HepG2 (cell line): ENCODE data around the gene IL1RAPL2. TPM values are rescaled to one million over a fixed set of nuclear protein-coding genes. Genes with fewer than 3 reads are reported as not detected.

ENCODE experiments used
- ATAC-seq: fragments of 200-7000 bp; cut with Tn5 transposase; 3 replicates; pipeline ENCODE4 v1.9.1; 2020; ENCODE audit warnings: mild to moderate bottlenecking, moderate library complexity
- BruUV-seq: library from RNA; stranded (reverse); fragments of 400-500 nt; replicated peaks from 2 replicates; lab custom pipeline; 2021; lab: Mats Ljungman, UMichigan
- CTCF ChIA-PET: fragments of 300-600 bp; formaldehyde crosslinking; extraction: SDS; loops from one replicate; lab custom pipeline; 2021; ENCODE audit warnings: low total read pairs, inconsistent platforms, low intra/inter-chr PET ratio; lab: Yijun Ruan, JAX
- POLR2A ChIA-PET: fragments of 350-600 bp; sonication (Branson Sonifier 250); formaldehyde crosslinking; loops from one replicate; lab custom pipeline; 2020; ENCODE audit warnings: antibody characterized with exemption, inconsistent platforms; lab: Yijun Ruan, JAX
- DNase-seq: peaks from one replicate; pipeline ENCODE4 v3.0.0-alpha.2; 2015; ENCODE audit warnings: low spot score
- FAIRE-seq: peaks from 3 replicates; lab custom pipeline; 2011; peaks lifted over from hg19 to GRCh38; lab: Jason Lieb, UNC
- H2AFZ ChIP-seq: one replicate; pipeline ENCODE4 v1.6.1; 2011; ENCODE audit warnings: low read length, inconsistent platforms
- H3K27ac ChIP-seq: fragments of 300-600 bp; 3 replicates; pipeline ENCODE4 v1.8.0; 2011; ENCODE audit warnings: mixed run types, mild to moderate bottlenecking, mixed read lengths, low read length, inconsistent platforms; ENCODE audit not compliant: insufficient read depth; ENCODE audit errors: extremely low read length
- H3K27me3 ChIP-seq, 2 experiments: fragments of 200-600 bp in 1 of 2; 2 replicates in 1 of 2; 3 replicates in 1 of 2; pipeline versions ENCODE4 v1.6.0 to v1.8.0; 2011; ENCODE audit warnings: low read length in 2 of 2, mild to moderate bottlenecking in 2 of 2, moderate library complexity in 2 of 2, inconsistent platforms in 1 of 2; ENCODE audit not compliant: insufficient read depth in 2 of 2, control insufficient read depth in 1 of 2
- H3K36me3 ChIP-seq, 2 experiments: fragments of 200-600 bp in 1 of 2; replicated peaks in 1 of 2; 2 replicates in 1 of 2; 3 replicates in 1 of 2; pipeline versions ENCODE4 v1.5.1 to v1.8.0; 2011; ENCODE audit warnings: low read length in 2 of 2, inconsistent platforms in 1 of 2; ENCODE audit not compliant: insufficient read depth in 2 of 2, control insufficient read depth in 1 of 2
- H3K4me1 ChIP-seq: 2 replicates; pipeline ENCODE4 v1.5.1; 2012; ENCODE audit warnings: low read length, inconsistent platforms; ENCODE audit not compliant: insufficient read depth
- H3K4me2 ChIP-seq: 2 replicates; pipeline ENCODE4 v1.6.0; 2011; ENCODE audit warnings: low read depth, low read length, inconsistent platforms
- H3K4me3 ChIP-seq, 3 experiments: fragments of 200-600 bp in 1 of 3; sonication (generic), shearing (Covaris generic) in 1 of 3; replicated peaks in 1 of 3; 2 replicates each; pipeline ENCODE4 v1.5.1; 2011 to 2016; ENCODE audit warnings: low read length in 3 of 3, inconsistent platforms in 2 of 3, low read depth in 2 of 3, mild to moderate bottlenecking in 2 of 3, control low read depth in 1 of 3, mixed read lengths in 1 of 3; ENCODE audit not compliant: insufficient read depth in 1 of 3
- H3K79me2 ChIP-seq: one replicate; pipeline ENCODE4 v1.6.1; 2011; ENCODE audit warnings: low read length, inconsistent platforms; ENCODE audit not compliant: insufficient read depth
- H3K9ac ChIP-seq: 2 replicates; pipeline ENCODE4 v1.6.0; 2011; ENCODE audit warnings: mild to moderate bottlenecking, low read depth, low read length, inconsistent platforms; ENCODE audit not compliant: insufficient read depth
- H3K9me3 ChIP-seq: 2 replicates; pipeline ENCODE4 v1.5.1; 2012; ENCODE audit warnings: mild to moderate bottlenecking, low read length
- H4K20me1 ChIP-seq: 2 replicates; pipeline ENCODE4 v1.6.0; 2011; ENCODE audit warnings: inconsistent platforms, mild to moderate bottlenecking, low read length, moderate library complexity; ENCODE audit not compliant: insufficient read depth
- ESRRA ChIP-seq: sonication (generic); formaldehyde crosslinking; IDR thresholded peaks from 2 replicates; pipeline ENCODE4 v1.5.1; 2020; ENCODE audit warnings: mild to moderate bottlenecking, low read depth, missing genetic modification reagents
- HMGXB4 ChIP-seq, 2 experiments: sonication (generic) in 1 of 2; formaldehyde crosslinking in 1 of 2; IDR thresholded peaks; 2 replicates each; pipeline versions ENCODE4 v1.4.0 to v1.6.1; 2018 to 2020; ENCODE audit warnings: missing genetic modification reagents in 2 of 2, borderline replicate concordance in 1 of 2, low read depth in 1 of 2, mild to moderate bottlenecking in 1 of 2, missing biosample characterization in 1 of 2
- MAZ ChIP-seq, 2 experiments: sonication (generic) in 1 of 2; formaldehyde crosslinking in 1 of 2; IDR thresholded peaks; 2 replicates each; pipeline versions ENCODE4 v1.5.0 to v1.6.1; 2012 to 2020; ENCODE audit warnings: low read depth in 2 of 2, mild to moderate bottlenecking in 2 of 2, borderline replicate concordance in 1 of 2, improper control_type of control experiment in 1 of 2, low read length in 1 of 2, missing genetic modification reagents in 1 of 2, moderate library complexity in 1 of 2
- NR0B2 ChIP-seq: sonication (generic); formaldehyde crosslinking; IDR thresholded peaks from 2 replicates; pipeline ENCODE4 v1.4.0; 2020; ENCODE audit warnings: mild to moderate bottlenecking, missing genetic modification reagents
- TFAP4 ChIP-seq: sonication (generic); IDR thresholded peaks from 2 replicates; pipeline ENCODE4 v1.6.1; 2016; ENCODE audit warnings: low read depth, borderline replicate concordance
- ZNF670 ChIP-seq: sonication (generic); formaldehyde crosslinking; IDR thresholded peaks from 2 replicates; pipeline ENCODE4 v1.8.0; 2022; ENCODE audit warnings: mild to moderate bottlenecking, missing genetic modification reagents, borderline replicate concordance
- ZNF816 ChIP-seq: sonication (generic); formaldehyde crosslinking; IDR thresholded peaks from 2 replicates; pipeline ENCODE4 v1.8.0; 2022; ENCODE audit warnings: missing genetic modification reagents, mild to moderate bottlenecking, borderline replicate concordance
- ZSCAN25 ChIP-seq: sonication (generic); formaldehyde crosslinking; IDR thresholded peaks from 2 replicates; pipeline ENCODE4 v1.8.0; 2022; ENCODE audit warnings: mild to moderate bottlenecking, missing genetic modification reagents
- ZSCAN29 ChIP-seq: sonication (generic); formaldehyde crosslinking; conservative IDR thresholded peaks from 2 replicates; pipeline ENCODE4 v1.4.0; 2020; ENCODE audit warnings: mild to moderate bottlenecking, missing genetic modification reagents
- WGBS: methylation state at CpG from one replicate; pipeline ENCODE4 v1.1.6; 2017; ENCODE audit warnings: low lambda C conversion rate; 5-methylcytosine and 5-hydroxymethylcytosine counted together
- in situ Hi-C: cut with HindIII; loops from 2 replicates; pipeline ENCODE4 v1.10.0; 2017; ENCODE audit warnings: low pct_unique_long_range_greater_than_20kb; ENCODE audit not compliant: extremely low pct_ligation_motif_present
- intact Hi-C: fragments of 100-400 bp; cut with micrococcal nuclease; formaldehyde crosslinking; loops from one replicate; pipeline ENCODE4 v1.10.0; 2022; ENCODE audit not compliant: unreplicated experiment
- polyA plus RNA-seq, 8 experiments: library from polyadenylated mRNA; depleted of rRNA in 3 of 8; stranded (reverse) in 7 of 8; unstranded in 1 of 8; fragments of >200 nt; fragmentation: Illumina TruSeq in 4 of 8; extraction: Trizol in 4 of 8; gene quantifications; 2 replicates each; pipeline versions ENCODE4 v1.2.1 to v1.2.3, GENCODE V29; 2011 to 2016; ENCODE audit warnings: low read depth in 4 of 8, missing spikeins in 1 of 8, mixed read lengths in 1 of 8; ENCODE audit not compliant: insufficient read depth in 1 of 8
- total RNA-seq, 5 experiments: library from RNA; depleted of rRNA; stranded (reverse); fragments of >200 nt; fragmentation: Illumina TruSeq; extraction: Trizol; gene quantifications; 2 replicates each; pipeline ENCODE4 v1.2.3, GENCODE V29; 2016; ENCODE audit warnings: low read depth in 1 of 5

Gene IL1RAPL2
- total and polyA plus RNA-seq, 2 of the 13 experiments (the other 11 are each of a cell fraction or from before 2014, with no cell fraction given): not detected

GRCh38 chrX:105460376-105460775 lies 894.4 kb downstream of the IL1RAPL2 start (continued):
- TF ChIP-seq TFAP4 (no peak), NR0B2 (CRISPR knock-in tag) (no peak), ESRRA (no peak), ZNF670 (no peak), MAZ (IDR thresholded peaks at IDR 0.05; ENCODE audit: borderline replicate concordance, low read depth, low read length) (no peak), MAZ (CRISPR knock-in tag; IDR thresholded peaks at IDR 0.05; ENCODE audit: low read depth) (no peak), HMGXB4 (CRISPR knock-in tag; IDR thresholded peaks at IDR 0.05; ENCODE audit: borderline replicate concordance in 1 of 2, low read depth in 1 of 2) (no peak)

GRCh38 chrX:105461016-105461415 lies 895.0 kb downstream of the IL1RAPL2 start:
- Histone ChIP-seq H3K27me3 (no peaks in the 10 kb centered on the region), H3K9ac (no peak overlapping the region), H3K4me3 (no peak overlapping the region), H3K4me1 (no peaks in the 10 kb centered on the region), H3K79me2 (no peaks in the 10 kb centered on the region), H4K20me1 (no peaks in the 10 kb centered on the region), H3K4me2 (no peak overlapping the region), H2AFZ (no peak overlapping the region)
- CTCF ChIA-PET: no interaction called here
- intact Hi-C loops: no loop called here
- BruUV-seq: no TSS peak
- FAIRE-seq: no peak
- DNase-seq: no peak
- in situ Hi-C loops: no loop called here
- TF ChIP-seq ZSCAN29 (CRISPR knock-in tag) (no peak), ZNF816 (CRISPR knock-in tag) (no peak), ZSCAN25 (no peak)
- TF ChIP-seq, all 625 proteins: peak for 0
- no peaks in the 10 kb centered on the region for H3K36me3 ChIP-seq
- no peak for ATAC-seq
- 0% methylated on average over 1 of the region's 1 CpG for WGBS
- H3K27ac ChIP-seq: no peak overlapping the region
- H3K9me3 ChIP-seq: no peaks in the 10 kb centered on the region
- POLR2A ChIA-PET: no interaction called here
